IMR-90 (cell line): ENCODE measurements around the gene LTB4R. TPM values are rescaled to one million over a fixed set of nuclear protein-coding genes. Genes with fewer than 3 reads are reported as not detected.

Source experiments
- ATAC-seq: fragments of 200-7000 bp; cut with Tn5 transposase; 2 replicates; pipeline ENCODE4 v1.9.1; 2020; ENCODE audit warnings: low read depth, mild to moderate bottlenecking, moderate library complexity
- BruUV-seq: library from RNA; stranded (reverse); fragments of 400-500 nt; replicated peaks from 2 replicates; lab custom pipeline; 2021; lab: Mats Ljungman, UMichigan
- CTCF ChIA-PET: fragments of 300-600 bp; formaldehyde crosslinking; extraction: SDS; loops from one replicate; lab custom pipeline; 2021; ENCODE audit warnings: antibody characterized with exemption; lab: Yijun Ruan, JAX
- POLR2A ChIA-PET: fragments of 300-600 bp; sonication (Branson Sonifier 250); formaldehyde crosslinking; loops from one replicate; lab custom pipeline; 2022; ENCODE audit warnings: antibody characterized with exemption; ENCODE audit not compliant: unreplicated experiment; lab: Charles Lee
- DNase-seq: peaks from one replicate; pipeline ENCODE4 v3.0.0; 2013
- H2AFZ ChIP-seq: replicated peaks from 2 replicates; pipeline ENCODE3; 2013; ENCODE audit warnings: low read length, mild to moderate bottlenecking; ENCODE audit not compliant: poor library complexity
- H2AK5ac ChIP-seq: 2 replicates; pipeline ENCODE4 v1.6.1; 2013; ENCODE audit warnings: low read depth, low read length, inconsistent platforms
- H2AK9ac ChIP-seq: replicated peaks from 2 replicates; pipeline ENCODE3; 2013; ENCODE audit warnings: mild to moderate bottlenecking, low read depth, low read length, moderate library complexity; ENCODE audit not compliant: poor library complexity
- H2BK120ac ChIP-seq: 2 replicates; pipeline ENCODE4 v1.6.1; 2013; ENCODE audit warnings: low read depth, low read length, inconsistent platforms
- H2BK15ac ChIP-seq: 3 replicates; pipeline ENCODE4 v1.6.1; 2013; ENCODE audit warnings: low read depth, low read length, inconsistent platforms
- H2BK20ac ChIP-seq: 2 replicates; pipeline ENCODE4 v1.6.1; 2013; ENCODE audit warnings: low read depth, mild to moderate bottlenecking, inconsistent platforms, low read length, moderate library complexity
- H2BK5ac ChIP-seq: 2 replicates; pipeline ENCODE4 v1.6.1; 2013; ENCODE audit warnings: mild to moderate bottlenecking, low read depth, low read length, inconsistent platforms; ENCODE audit not compliant: poor library complexity, severe bottlenecking
- H3K14ac ChIP-seq: replicated peaks from 2 replicates; pipeline ENCODE4 v1.6.1; 2013; ENCODE audit warnings: low read depth, low read length, inconsistent platforms
- H3K18ac ChIP-seq: 2 replicates; pipeline ENCODE4 v1.6.1; 2013; ENCODE audit warnings: low read depth, low read length, control low read depth
- H3K23ac ChIP-seq: 2 replicates; pipeline ENCODE4 v1.6.1; 2013; ENCODE audit warnings: low read depth, low read length, inconsistent platforms
- H3K27ac ChIP-seq: 2 replicates; pipeline ENCODE4 v1.5.1; 2013; ENCODE audit warnings: mild to moderate bottlenecking, control low read depth, low read length; ENCODE audit not compliant: insufficient read depth
- H3K27me3 ChIP-seq: 2 replicates; pipeline ENCODE4 v1.6.1; 2013; ENCODE audit warnings: low read length; ENCODE audit not compliant: control insufficient read depth, insufficient read depth
- H3K36me3 ChIP-seq: 2 replicates; pipeline ENCODE4 v1.6.1; 2013; ENCODE audit warnings: low read length, mixed read lengths; ENCODE audit not compliant: control insufficient read depth, insufficient read depth
- H3K4ac ChIP-seq: 2 replicates; pipeline ENCODE4 v1.6.1; 2013; ENCODE audit warnings: low read depth, low read length, inconsistent platforms
- H3K4me1 ChIP-seq: 2 replicates; pipeline ENCODE4 v1.6.1; 2013; ENCODE audit warnings: low read length, mixed read lengths; ENCODE audit not compliant: control insufficient read depth, insufficient read depth
- H3K4me2 ChIP-seq: 2 replicates; pipeline ENCODE4 v1.6.1; 2013; ENCODE audit warnings: low read depth, mild to moderate bottlenecking, control low read depth, low read length, moderate library complexity
- H3K4me3 ChIP-seq: 2 replicates; pipeline ENCODE4 v1.5.1; 2013; ENCODE audit warnings: low read depth, mild to moderate bottlenecking, control low read depth, low read length, moderate library complexity; ENCODE audit not compliant: insufficient read depth
- H3K56ac ChIP-seq: 2 replicates; pipeline ENCODE4 v1.6.1; 2013; ENCODE audit warnings: low read length, inconsistent platforms; ENCODE audit not compliant: insufficient read depth; ENCODE audit errors: extremely low read depth
- H3K79me1 ChIP-seq, 2 experiments: 2 replicates each; pipeline ENCODE4 v1.6.1; 2013; ENCODE audit warnings: low read length in 2 of 2, inconsistent platforms in 1 of 2, low read depth in 1 of 2
- H3K9ac ChIP-seq: 2 replicates; pipeline ENCODE4 v1.6.1; 2013; ENCODE audit warnings: low read depth, low read length, control low read depth
- H3K9me1 ChIP-seq: 2 replicates; pipeline ENCODE4 v1.6.1; 2013; ENCODE audit warnings: low read length, inconsistent platforms; ENCODE audit not compliant: insufficient read depth
- H3K9me3 ChIP-seq: 2 replicates; pipeline ENCODE4 v1.6.1; 2013; ENCODE audit warnings: low read length; ENCODE audit not compliant: control insufficient read depth, insufficient read depth
- H4K20me1 ChIP-seq: 2 replicates; pipeline ENCODE4 v1.6.1; 2013; ENCODE audit warnings: low read length, inconsistent platforms; ENCODE audit not compliant: insufficient read depth
- H4K5ac ChIP-seq: 2 replicates; pipeline ENCODE4 v1.6.1; 2013; ENCODE audit warnings: mild to moderate bottlenecking, low read depth, low read length, control low read depth
- H4K8ac ChIP-seq, 2 experiments: 2 replicates each; pipeline ENCODE4 v1.6.1; 2013; ENCODE audit warnings: low read depth in 2 of 2, low read length in 2 of 2, control low read depth in 1 of 2, inconsistent platforms in 1 of 2
- H4K91ac ChIP-seq: 2 replicates; pipeline ENCODE4 v1.6.1; 2013; ENCODE audit warnings: low read depth, low read length, inconsistent platforms; ENCODE audit not compliant: insufficient read depth
- BHLHE40 ChIP-seq: fragments of 150-350 bp; IDR thresholded peaks from 2 replicates; pipeline ENCODE4 v1.6.1; 2016; ENCODE audit warnings: mild to moderate bottlenecking, low read depth, low read length
- ELK1 ChIP-seq: fragments of 150-350 bp; IDR thresholded peaks from 2 replicates; pipeline ENCODE4 v1.6.1; 2016; ENCODE audit warnings: low read depth, mild to moderate bottlenecking, low read length, moderate library complexity, borderline replicate concordance
- FOS ChIP-seq: fragments of 150-350 bp; IDR thresholded peaks from 2 replicates; pipeline ENCODE4 v1.6.1; 2016; ENCODE audit warnings: low read depth, low read length
- MAZ ChIP-seq: IDR thresholded peaks from 2 replicates; pipeline ENCODE4 v1.6.1; 2012; ENCODE audit warnings: low read depth, mild to moderate bottlenecking, low read length, improper control_type of control experiment, moderate library complexity, borderline replicate concordance
- MXI1 ChIP-seq: IDR thresholded peaks from 2 replicates; pipeline ENCODE4 v1.6.1; 2012; ENCODE audit warnings: low read depth, mild to moderate bottlenecking, low read length, moderate library complexity, borderline replicate concordance
- NFE2L2 ChIP-seq: fragments of 150-350 bp; IDR thresholded peaks from 2 replicates; pipeline ENCODE4 v1.6.1; 2016; ENCODE audit warnings: low read depth, mild to moderate bottlenecking, low read length
- RCOR1 ChIP-seq: IDR thresholded peaks from 2 replicates; pipeline ENCODE4 v1.6.1; 2012; ENCODE audit warnings: mild to moderate bottlenecking, low read length, improper control_type of control experiment; ENCODE audit not compliant: insufficient replicate concordance
- WGBS, 2 experiments: methylation state at CpG; one replicate each; pipeline versions ENCODE4 v1.1.5 to v1.1.7; 2013; ENCODE audit warnings: missing lambda C conversion rate in 2 of 2; ENCODE audit not compliant: insufficient read length in 1 of 2; ENCODE audit errors: extremely low coverage in 2 of 2; 5-methylcytosine and 5-hydroxymethylcytosine counted together
- dilution Hi-C: fragments of 300-500 bp; cut with HindIII; formaldehyde crosslinking; loops from one replicate; pipeline ENCODE4 v1.14.3; 2018; ENCODE audit warnings: low sequenced_read_pairs; ENCODE audit not compliant: unreplicated experiment
- in situ Hi-C: fragments of 300-500 bp; cut with MboI; formaldehyde crosslinking; loops from 3 replicates; pipeline ENCODE4 v1.14.3; 2019; ENCODE audit warnings: low sequenced_read_pairs, inconsistent platforms, mixed read lengths
- intact Hi-C: fragments of 100-400 bp; cut with micrococcal nuclease; formaldehyde crosslinking; loops from 2 replicates; pipeline ENCODE4 v1.10.0; 2022
- polyA plus RNA-seq, 3 experiments: library from polyadenylated mRNA; depleted of rRNA; stranded (reverse); fragments of >200 nt; gene quantifications; 2 replicates each; pipeline ENCODE4 v1.2.3, GENCODE V29; 2012; ENCODE audit warnings: low replicate concordance in 1 of 3
- total RNA-seq: library from RNA; depleted of rRNA; stranded (reverse); fragments of >200 nt; gene quantifications from 2 replicates; pipeline ENCODE4 v1.2.3, GENCODE V29; 2012
- TF ChIP-seq, protein P1 (sequence below): conservative IDR thresholded peaks from 2 replicates; pipeline ENCODE4 v1.5.1; 2012; ENCODE audit warnings: mild to moderate bottlenecking, low read depth, low read length, improper control_type of control experiment
- TF ChIP-seq, protein P2 (sequence below): fragments of 150-350 bp; IDR thresholded peaks from 2 replicates; pipeline ENCODE4 v1.6.1; 2017; ENCODE audit warnings: mild to moderate bottlenecking, antibody characterized with exemption, low read length, low read depth

Gene LTB4R
- total and polyA plus RNA-seq, 2 of the 4 experiments (the other 2 are of a cell fraction) = 0.18 to 2.3 TPM

GRCh38 chr14:24362241-24362960 is 51.1 kb downstream of the LTB4R start (continued):
- no peak for TF ChIP-seq ELK1
- no peak for TF ChIP-seq MAZ

GRCh38 chr14:24363401-24363800 is 52.1 kb downstream of the LTB4R start:
- H4K91ac ChIP-seq = no peak overlapping the region
- no peak overlapping the region for H2AFZ ChIP-seq
- no peak overlapping the region for H4K5ac ChIP-seq
- H3K79me1 ChIP-seq = peaks cover 2 to 7% of the 10 kb centered on the region in 2 experiments; a peak in 2 of 4 replicates
- H2AK9ac ChIP-seq = no peak overlapping the region
- H3K4me3 ChIP-seq = no peak overlapping the region
- no peak overlapping the region for H2BK5ac ChIP-seq
- BruUV-seq = no TSS peak
- no peak overlapping the region for H3K14ac ChIP-seq
- H3K9me3 ChIP-seq = no peaks in the 10 kb centered on the region
- dilution Hi-C loops = no loop called here
- no peak overlapping the region for H2BK20ac ChIP-seq
- H4K20me1 ChIP-seq = no peaks in the 10 kb centered on the region; the same call in 1 of the 2 replicates
- H2BK15ac ChIP-seq = no peak overlapping the region
- H4K8ac ChIP-seq = no peak overlapping the region
- intact Hi-C loops = no loop called here
- ATAC-seq = no peak
- H3K23ac ChIP-seq = no peak overlapping the region
- no CpG with 5 or more reads among the region's 5 CpGs for WGBS, 2 experiments
- H3K4me1 ChIP-seq = peaks cover 9% of the 10 kb centered on the region
- in situ Hi-C loops = loop anchor here (10.0 kb wide), 1 partner anchor 71 kb away; no protein-coding TSS in a partner anchor
- H3K56ac ChIP-seq = no peak overlapping the region
- ChIA-PET POLR2A (no interaction called here), CTCF (interaction anchor here (0.9 to 3.0 kb wide), 2 partner anchors 30 to 68 kb away, joined by 3 to 13 read pairs; no protein-coding TSS in a partner anchor)
- no peaks in the 10 kb centered on the region for H3K27me3 ChIP-seq
- H3K4ac ChIP-seq = no peak overlapping the region
- H2BK120ac ChIP-seq = no peak overlapping the region
- no peak overlapping the region for H3K18ac ChIP-seq
- H3K9ac ChIP-seq = no peak overlapping the region
- H3K27ac ChIP-seq = no peak overlapping the region
- DNase-seq = no peak
- peaks cover 4% of the 10 kb centered on the region; the same call in 1 of the 2 replicates for H3K9me1 ChIP-seq
- H2AK5ac ChIP-seq = no peak overlapping the region
- no peaks in the 10 kb centered on the region for H3K36me3 ChIP-seq
- no peak overlapping the region for H3K4me2 ChIP-seq
- TF ChIP-seq ELK1 (no peak), NFE2L2 (no peak), FOS (no peak), RCOR1 (no peak), MXI1 (no peak), MAZ (no peak), BHLHE40 (no peak)
- TF ChIP-seq, protein P1, sequence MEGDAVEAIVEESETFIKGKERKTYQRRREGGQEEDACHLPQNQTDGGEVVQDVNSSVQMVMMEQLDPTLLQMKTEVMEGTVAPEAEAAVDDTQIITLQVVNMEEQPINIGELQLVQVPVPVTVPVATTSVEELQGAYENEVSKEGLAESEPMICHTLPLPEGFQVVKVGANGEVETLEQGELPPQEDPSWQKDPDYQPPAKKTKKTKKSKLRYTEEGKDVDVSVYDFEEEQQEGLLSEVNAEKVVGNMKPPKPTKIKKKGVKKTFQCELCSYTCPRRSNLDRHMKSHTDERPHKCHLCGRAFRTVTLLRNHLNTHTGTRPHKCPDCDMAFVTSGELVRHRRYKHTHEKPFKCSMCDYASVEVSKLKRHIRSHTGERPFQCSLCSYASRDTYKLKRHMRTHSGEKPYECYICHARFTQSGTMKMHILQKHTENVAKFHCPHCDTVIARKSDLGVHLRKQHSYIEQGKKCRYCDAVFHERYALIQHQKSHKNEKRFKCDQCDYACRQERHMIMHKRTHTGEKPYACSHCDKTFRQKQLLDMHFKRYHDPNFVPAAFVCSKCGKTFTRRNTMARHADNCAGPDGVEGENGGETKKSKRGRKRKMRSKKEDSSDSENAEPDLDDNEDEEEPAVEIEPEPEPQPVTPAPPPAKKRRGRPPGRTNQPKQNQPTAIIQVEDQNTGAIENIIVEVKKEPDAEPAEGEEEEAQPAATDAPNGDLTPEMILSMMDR = no peak
- TF ChIP-seq, protein P2, sequence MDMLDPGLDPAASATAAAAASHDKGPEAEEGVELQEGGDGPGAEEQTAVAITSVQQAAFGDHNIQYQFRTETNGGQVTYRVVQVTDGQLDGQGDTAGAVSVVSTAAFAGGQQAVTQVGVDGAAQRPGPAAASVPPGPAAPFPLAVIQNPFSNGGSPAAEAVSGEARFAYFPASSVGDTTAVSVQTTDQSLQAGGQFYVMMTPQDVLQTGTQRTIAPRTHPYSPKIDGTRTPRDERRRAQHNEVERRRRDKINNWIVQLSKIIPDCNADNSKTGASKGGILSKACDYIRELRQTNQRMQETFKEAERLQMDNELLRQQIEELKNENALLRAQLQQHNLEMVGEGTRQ = no peak
